RWPE2 (cell line): ENCODE results near the gene FNDC3B.

ENCODE experiments used
- ATAC-seq: fragments of 200-7000 bp; cut with Tn5 transposase; 3 replicates; pipeline ENCODE4 v1.9.1; 2021; ENCODE audit warnings: low read depth
- DNase-seq: peaks from one replicate; pipeline ENCODE4 v3.0.0-alpha.2; 2020; ENCODE audit warnings: low spot score
- H3K27ac ChIP-seq: fragments of 450-650 bp; 2 replicates; pipeline ENCODE4 v1.5.1; 2017; ENCODE audit warnings: mild to moderate bottlenecking; ENCODE audit not compliant: poor library complexity, severe bottlenecking
- H3K27me3 ChIP-seq: fragments of 250-450 bp; sonication (Bioruptor Pico); 2 replicates; pipeline ENCODE4 v1.5.1; 2021; ENCODE audit warnings: mild to moderate bottlenecking, moderate library complexity; ENCODE audit not compliant: insufficient read depth, poor library complexity, severe bottlenecking
- H3K36me3 ChIP-seq: fragments of 250-450 bp; sonication (Bioruptor Pico); 2 replicates; pipeline ENCODE4 v1.5.1; 2020; ENCODE audit warnings: low read depth, mild to moderate bottlenecking, moderate library complexity
- H3K4me1 ChIP-seq: fragments of 250-450 bp; sonication (Bioruptor Pico); 2 replicates; pipeline ENCODE4 v1.5.1; 2021; ENCODE audit warnings: mild to moderate bottlenecking, moderate library complexity; ENCODE audit not compliant: insufficient read depth, poor library complexity, severe bottlenecking
- H3K4me3 ChIP-seq: fragments of 250-450 bp; sonication (Bioruptor Pico); 2 replicates; pipeline ENCODE4 v1.5.1; 2021; ENCODE audit warnings: mild to moderate bottlenecking, moderate library complexity; ENCODE audit not compliant: severe bottlenecking
- H3K9me3 ChIP-seq: fragments of 250-450 bp; sonication (Bioruptor Pico); 2 replicates; pipeline ENCODE4 v1.5.1; 2021; ENCODE audit warnings: mild to moderate bottlenecking, moderate library complexity; ENCODE audit not compliant: severe bottlenecking
- CTCF ChIP-seq: fragments of 450-650 bp; IDR thresholded peaks from one replicate; pipeline ENCODE4 v1.5.1; 2017; ENCODE audit warnings: mild to moderate bottlenecking, moderate library complexity; ENCODE audit not compliant: poor library complexity, severe bottlenecking

FNDC3B gene

GRCh38 chr3:172257648-172258400 lies 218.4 kb downstream of the FNDC3B start:
- no peak for TF ChIP-seq CTCF
- no peak overlapping the region for H3K27ac ChIP-seq
- ATAC-seq (no peak; the same call in 2 of the 3 replicates), DNase-seq (no peak)
- no peaks in the 10 kb centered on the region for H3K9me3 ChIP-seq
- H3K4me3 ChIP-seq = no peak overlapping the region
- H3K4me1 ChIP-seq = peaks cover 7% of the 10 kb centered on the region
- no peaks in the 10 kb centered on the region for H3K27me3 ChIP-seq
- H3K36me3 ChIP-seq = peaks cover 78% of the 10 kb centered on the region

GRCh38 chr3:172258624-172259023 lies 219.2 kb downstream of the FNDC3B start:
- Histone ChIP-seq H3K9me3 (no peaks in the 10 kb centered on the region), H3K36me3 (peaks cover 76% of the 10 kb centered on the region), H3K27ac (no peak overlapping the region), H3K4me3 (no peak overlapping the region), H3K27me3 (no peaks in the 10 kb centered on the region), H3K4me1 (peaks cover 7% of the 10 kb centered on the region)
- TF ChIP-seq CTCF = no peak
- DNase-seq (no peak), ATAC-seq (no peak)

GRCh38 chr3:172259111-172259541 lies 219.7 kb downstream of the FNDC3B start:
- Histone ChIP-seq H3K27me3 (no peaks in the 10 kb centered on the region), H3K36me3 (peaks cover 75% of the 10 kb centered on the region), H3K9me3 (no peaks in the 10 kb centered on the region), H3K27ac (no peak overlapping the region), H3K4me1 (peaks cover 7% of the 10 kb centered on the region), H3K4me3 (no peak overlapping the region)
- DNase-seq = no peak
- TF ChIP-seq CTCF = no peak
- ATAC-seq = no peak

- Histone ChIP-seq H3K4me1 (peaks cover 7% of the 10 kb centered on the region), H3K4me3 (no peak overlapping the region), H3K9me3 (no peaks in the 10 kb centered on the region), H3K36me3 (peaks cover 78% of the 10 kb centered on the region), H3K27me3 (no peaks in the 10 kb centered on the region), H3K27ac (no peak overlapping the region)
- no peak for DNase-seq
- ATAC-seq = no peak
- TF ChIP-seq CTCF = no peak
Measured at GRCh38 chr3:172259726-172260248, 220.4 kb downstream of the FNDC3B start.

- no peak overlapping the region for H3K4me3 ChIP-seq
Measured at GRCh38 chr3:172260381-172260780, 221.0 kb downstream of the FNDC3B start.

More at GRCh38 chr3:172260381-172260780, 221.0 kb downstream of the FNDC3B start:
- ATAC-seq (peak; percentile 23; the same call in 1 of the 3 replicates), DNase-seq (no peak)
- TF ChIP-seq CTCF = no peak
- H3K9me3 ChIP-seq = no peaks in the 10 kb centered on the region
- H3K27ac ChIP-seq = no peak overlapping the region
- H3K4me1 ChIP-seq = peaks cover 7% of the 10 kb centered on the region
- peaks cover 77% of the 10 kb centered on the region for H3K36me3 ChIP-seq
- H3K27me3 ChIP-seq = no peaks in the 10 kb centered on the region
